ENCODE results near the gene CGREF1. TPM values are rescaled to one million over a fixed set of nuclear protein-coding genes. Genes with fewer than 3 reads are reported as not detected.
A peak's percentile ranks its signal among the peaks of the same experiment; 100 is the strongest.

Gene CGREF1
- total RNA-seq, 1 donor from 2014 or later: 0.31 TPM

DNA sequence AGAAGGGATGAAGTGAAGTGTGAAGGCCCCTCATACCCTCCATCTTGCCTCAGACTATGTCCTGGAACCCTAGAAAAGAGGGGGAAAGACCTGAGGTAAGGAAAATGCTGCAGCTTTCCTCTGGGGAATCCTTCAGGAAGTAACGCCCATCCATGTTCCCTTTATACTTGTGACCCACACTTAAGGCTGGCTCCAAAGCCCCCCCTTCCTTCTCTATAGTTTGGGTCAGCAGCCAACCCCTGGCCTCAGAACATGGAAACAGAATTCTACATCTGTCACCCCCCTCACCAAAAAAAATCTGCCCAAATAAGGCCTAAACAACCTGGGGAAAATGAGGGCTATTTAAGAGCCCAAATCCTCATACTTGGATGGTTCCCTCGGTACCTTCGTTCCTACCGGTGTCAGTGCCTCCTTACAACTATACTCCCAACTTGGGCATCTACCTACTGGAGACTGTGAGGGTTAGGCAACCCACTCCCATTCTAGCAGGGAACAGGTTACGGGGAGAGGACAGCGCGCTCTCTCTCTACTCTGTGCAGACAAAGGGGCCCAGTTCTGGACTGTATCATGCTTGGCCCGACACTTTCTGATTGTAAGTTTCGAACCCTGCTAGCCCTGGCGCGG lies 48.2 kb downstream of the CGREF1 start:
- peak overlapping the region; percentile 97 for H3K4me3 Mint-ChIP-seq
- TF ChIP-seq, protein P1, sequence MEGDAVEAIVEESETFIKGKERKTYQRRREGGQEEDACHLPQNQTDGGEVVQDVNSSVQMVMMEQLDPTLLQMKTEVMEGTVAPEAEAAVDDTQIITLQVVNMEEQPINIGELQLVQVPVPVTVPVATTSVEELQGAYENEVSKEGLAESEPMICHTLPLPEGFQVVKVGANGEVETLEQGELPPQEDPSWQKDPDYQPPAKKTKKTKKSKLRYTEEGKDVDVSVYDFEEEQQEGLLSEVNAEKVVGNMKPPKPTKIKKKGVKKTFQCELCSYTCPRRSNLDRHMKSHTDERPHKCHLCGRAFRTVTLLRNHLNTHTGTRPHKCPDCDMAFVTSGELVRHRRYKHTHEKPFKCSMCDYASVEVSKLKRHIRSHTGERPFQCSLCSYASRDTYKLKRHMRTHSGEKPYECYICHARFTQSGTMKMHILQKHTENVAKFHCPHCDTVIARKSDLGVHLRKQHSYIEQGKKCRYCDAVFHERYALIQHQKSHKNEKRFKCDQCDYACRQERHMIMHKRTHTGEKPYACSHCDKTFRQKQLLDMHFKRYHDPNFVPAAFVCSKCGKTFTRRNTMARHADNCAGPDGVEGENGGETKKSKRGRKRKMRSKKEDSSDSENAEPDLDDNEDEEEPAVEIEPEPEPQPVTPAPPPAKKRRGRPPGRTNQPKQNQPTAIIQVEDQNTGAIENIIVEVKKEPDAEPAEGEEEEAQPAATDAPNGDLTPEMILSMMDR (IDR thresholded peaks at IDR 0.05): no peak
- H3K27me3 Mint-ChIP-seq: no peaks in the 10 kb centered on the region
- DNase-seq (no peak), ATAC-seq (ENCODE audit: low read depth) (peak; percentile 3)
- ChIA-PET POLR2A (interaction anchor here (0.7 to 13.9 kb wide), 15 partner anchors 10 to 558 kb away, joined by 3 to 204 read pairs (median 4); partner anchors contain the start of genes AGBL5, ATRAID, CCDC121 and GPN1), CTCF (interaction anchor here (1.2 to 2.4 kb wide), 2 partner anchors 11 to 20 kb away, joined by 12 to 16 read pairs; partner anchors contain the start of gene AGBL5)
- intact Hi-C loops (cut with micrococcal nuclease): loop anchor here (1.0 to 2.0 kb wide), 6 partner anchors 11 to 558 kb away; partner anchors contain the start of genes CCDC121, GPN1, KHK and PREB
- peaks cover 41% of the 10 kb centered on the region for H3K36me3 Mint-ChIP-seq (ENCODE audit: low read depth)
- H3K4me1 Mint-ChIP-seq: peaks cover 62% of the 10 kb centered on the region
- H3K27ac Mint-ChIP-seq: peak overlapping the region; percentile 90
- H3K9me3 Mint-ChIP-seq: no peaks in the 10 kb centered on the region

DNA sequence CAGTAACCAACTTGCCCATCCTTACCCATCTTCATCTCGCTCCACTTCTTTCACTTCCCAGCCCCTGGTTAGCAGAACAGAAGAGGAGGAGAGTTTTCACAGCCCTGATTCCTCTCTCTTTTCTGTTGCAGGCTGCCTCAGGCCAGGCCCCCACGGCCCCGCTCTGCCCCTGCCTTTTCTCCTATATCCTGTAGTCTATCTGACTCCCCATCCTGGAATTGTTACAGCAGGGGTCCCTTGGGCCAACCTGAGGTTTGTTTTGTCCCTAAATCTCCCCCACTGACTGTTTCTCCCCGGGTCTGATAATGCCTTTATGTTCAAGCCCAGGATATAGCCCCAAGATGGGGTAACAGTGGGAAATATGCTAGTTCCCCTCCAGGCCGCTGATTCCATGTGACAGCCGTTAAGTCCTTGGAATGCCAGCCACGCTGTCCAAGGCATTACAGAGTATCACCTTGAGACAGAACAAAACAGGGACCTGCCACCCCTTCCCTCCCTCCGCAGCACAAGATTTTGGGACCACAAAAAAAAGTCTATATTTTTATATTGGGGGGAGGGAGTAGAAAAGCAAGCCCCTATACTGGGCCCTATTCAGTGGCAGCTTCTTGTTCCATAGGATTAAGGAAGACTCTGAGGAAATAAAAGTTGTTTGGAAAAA lies 48.8 kb downstream of the CGREF1 start:
- ATAC-seq (ENCODE audit: low read depth): no peak
- Mint-ChIP-seq H3K27ac (no peak overlapping the region), H3K4me1 (peaks cover 56% of the 10 kb centered on the region), H3K9me3 (no peaks in the 10 kb centered on the region), H3K4me3 (peak overlapping the region; percentile 97), H3K27me3 (no peaks in the 10 kb centered on the region), H3K36me3 (ENCODE audit: low read depth) (peaks cover 48% of the 10 kb centered on the region)
- TF ChIP-seq, protein P1 (IDR thresholded peaks at IDR 0.05): no peak
- intact Hi-C loops (cut with micrococcal nuclease): loop anchor here (2.0 kb wide), 1 partner anchor 559 kb away; the partner anchor contains the start of genes CCDC121 and GPN1
- no peak for DNase-seq
- CTCF ChIA-PET: no interaction called here
- POLR2A ChIA-PET: interaction anchor here (2.1 to 13.9 kb wide), 2 partner anchors 12 to 16 kb away, joined by 43 to 204 read pairs; partner anchors contain the start of gene AGBL5

DNA sequence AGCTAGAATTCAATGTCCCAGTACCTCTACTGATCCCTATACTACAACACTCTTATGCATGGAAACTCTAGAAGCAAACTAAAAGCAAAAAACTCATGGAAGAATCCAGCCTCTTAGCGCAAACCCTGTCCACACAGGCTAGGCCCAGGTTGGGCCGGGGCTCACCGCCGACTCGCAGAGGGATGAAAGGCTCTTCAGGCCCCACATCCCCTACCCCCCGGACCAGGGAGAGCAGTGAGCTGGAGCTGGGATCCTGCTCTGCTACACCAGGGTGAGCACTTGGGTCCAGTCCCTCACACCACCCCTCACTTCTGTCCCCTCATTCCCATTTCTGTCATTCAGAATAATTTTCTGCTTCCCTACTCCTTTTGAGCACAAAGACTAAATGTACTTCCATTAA lies 49.5 kb downstream of the CGREF1 start:
- CTCF ChIA-PET: no interaction called here
- H3K36me3 Mint-ChIP-seq (ENCODE audit: low read depth): peaks cover 51% of the 10 kb centered on the region

DNA sequence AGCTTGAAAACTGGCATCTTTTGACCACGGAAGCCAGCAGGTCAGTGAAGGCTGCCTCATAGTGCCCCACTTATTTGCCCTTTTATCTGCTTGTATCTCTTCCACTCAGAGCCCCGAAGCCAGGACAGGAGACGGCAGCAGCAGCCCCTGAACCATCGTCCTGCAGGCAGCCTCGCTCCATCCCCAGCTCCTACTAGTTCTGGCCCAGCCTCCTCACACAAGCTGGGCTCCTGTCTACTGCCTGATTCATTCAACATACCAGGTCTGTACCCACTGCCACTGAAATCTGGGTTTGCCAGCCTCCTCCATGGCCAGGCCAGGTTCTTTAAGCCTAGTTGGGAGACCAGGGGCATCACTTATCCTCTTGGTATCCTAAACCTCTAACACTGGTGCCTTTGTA lies 51.5 kb downstream of the CGREF1 start:
- H3K27ac Mint-ChIP-seq: no peak overlapping the region
- no peak overlapping the region for H3K4me3 Mint-ChIP-seq
- TF ChIP-seq, protein P1 (IDR thresholded peaks at IDR 0.05): no peak
- H3K9me3 Mint-ChIP-seq: no peaks in the 10 kb centered on the region
- intact Hi-C loops (cut with micrococcal nuclease): no loop called here
- DNase-seq (no peak), ATAC-seq (ENCODE audit: low read depth) (no peak)
- CTCF ChIA-PET: no interaction called here
- peaks cover 67% of the 10 kb centered on the region for H3K36me3 Mint-ChIP-seq (ENCODE audit: low read depth)
- no peaks in the 10 kb centered on the region for H3K27me3 Mint-ChIP-seq
- POLR2A ChIA-PET: interaction anchor here (0.6 to 13.9 kb wide), 2 partner anchors 13 to 14 kb away, joined by 4 to 204 read pairs; partner anchors contain the start of gene AGBL5
- H3K4me1 Mint-ChIP-seq: peaks cover 40% of the 10 kb centered on the region

More for the DNA sequence above, 49.5 kb downstream of the CGREF1 start:
- Mint-ChIP-seq H3K9me3 (no peaks in the 10 kb centered on the region), H3K4me1 (peaks cover 50% of the 10 kb centered on the region), H3K27me3 (no peaks in the 10 kb centered on the region), H3K4me3 (peak overlapping the region; percentile 52), H3K27ac (no peak overlapping the region)
- no peak for DNase-seq
- no peak for ATAC-seq (ENCODE audit: low read depth)
- POLR2A ChIA-PET: interaction anchor here (0.9 to 13.9 kb wide), 2 partner anchors 14 to 15 kb away, joined by 3 to 204 read pairs; partner anchors contain the start of gene AGBL5
- intact Hi-C loops (cut with micrococcal nuclease): no loop called here
- TF ChIP-seq, protein P1 (IDR thresholded peaks at IDR 0.05): no peak

DNA sequence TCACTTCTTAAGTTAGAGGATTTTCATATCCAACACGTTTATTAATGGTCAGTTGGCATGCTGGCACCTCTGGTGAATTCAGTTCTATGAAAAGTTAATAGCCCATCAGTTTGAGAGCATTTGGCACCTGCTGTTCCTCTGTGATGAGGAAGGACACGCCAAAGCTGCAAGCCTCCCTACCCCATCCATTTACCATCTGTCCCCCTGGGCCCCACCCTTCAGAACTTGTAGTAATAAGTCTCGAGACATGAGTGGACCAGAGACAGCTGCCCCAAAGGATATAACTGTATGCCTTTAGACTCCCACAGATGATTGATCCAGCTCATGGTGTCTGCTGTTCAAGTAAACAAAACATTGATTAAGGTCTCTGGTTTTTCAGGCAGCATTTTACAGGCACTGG lies 53.8 kb downstream of the CGREF1 start:
- H3K9me3 Mint-ChIP-seq: no peaks in the 10 kb centered on the region
- ChIA-PET POLR2A (interaction anchor here (13.9 kb wide), 1 partner anchor 11 kb away, joined by 204 read pairs; the partner anchor contains the start of gene AGBL5), CTCF (interaction anchor here (1.0 to 1.2 kb wide), 2 partner anchors 9 to 16 kb away, joined by 3 read pairs; no protein-coding TSS in a partner anchor)
- ATAC-seq (ENCODE audit: low read depth): no peak
- no peak for DNase-seq
- no peak overlapping the region for H3K4me3 Mint-ChIP-seq
- peaks cover 24% of the 10 kb centered on the region for H3K4me1 Mint-ChIP-seq
- H3K27me3 Mint-ChIP-seq: no peaks in the 10 kb centered on the region
- peaks cover 70% of the 10 kb centered on the region for H3K36me3 Mint-ChIP-seq (ENCODE audit: low read depth)
- H3K27ac Mint-ChIP-seq: no peak overlapping the region
- intact Hi-C loops (cut with micrococcal nuclease): no loop called here
- TF ChIP-seq, protein P1 (IDR thresholded peaks at IDR 0.05): no peak
